Endothelial cell (in vitro differentiated cells): ENCODE measurements around the gene ABCC6. TPM values are rescaled to one million over a fixed set of nuclear protein-coding genes. Genes with fewer than 3 reads are reported as not detected.
"Not testable (repeated sequence)": the region's sequence is repeated elsewhere in the genome, so short reads cannot be mapped to it uniquely, and the experiment has no call there.

Experiments used
- DNase-seq: peaks from one replicate; pipeline ENCODE4 v3.0.0; 2021; ENCODE audit warnings: low spot score
- H3K27ac Mint-ChIP-seq: one replicate; pipeline ENCODE4 v1.8.0; 2021; ENCODE audit warnings: mixed read lengths, inconsistent platforms; ENCODE audit not compliant: unreplicated experiment
- H3K27me3 Mint-ChIP-seq: one replicate; pipeline ENCODE4 v1.8.0; 2021; ENCODE audit warnings: mild to moderate bottlenecking, moderate library complexity, mixed read lengths, inconsistent platforms; ENCODE audit not compliant: unreplicated experiment
- H3K36me3 Mint-ChIP-seq: one replicate; pipeline ENCODE4 v1.8.0; 2021; ENCODE audit warnings: mild to moderate bottlenecking, low read depth, mixed read lengths, inconsistent platforms; ENCODE audit not compliant: unreplicated experiment
- H3K4me1 Mint-ChIP-seq: one replicate; pipeline ENCODE4 v1.8.0; 2021; ENCODE audit warnings: mild to moderate bottlenecking, mixed read lengths, inconsistent platforms; ENCODE audit not compliant: unreplicated experiment
- H3K4me3 Mint-ChIP-seq: one replicate; pipeline ENCODE4 v1.8.0; 2021; ENCODE audit warnings: mild to moderate bottlenecking, mixed read lengths, inconsistent platforms; ENCODE audit not compliant: unreplicated experiment
- H3K9me3 Mint-ChIP-seq: one replicate; pipeline ENCODE4 v1.8.0; 2021; ENCODE audit warnings: mixed read lengths, inconsistent platforms; ENCODE audit not compliant: unreplicated experiment
- total RNA-seq: library from RNA; stranded (reverse); fragmentation: NEBNext Ultra II Directional; extraction: Animal tissue kit (Norgen Biotek cat#: 25700); gene quantifications from one replicate; pipeline ENCODE4 v1.2.1, GENCODE V29; 2021; ENCODE audit not compliant: unreplicated experiment

The ABCC6 gene
- total RNA-seq, 1 donor from 2014 or later: 0.36 TPM

GRCh38 chr16:16252377-16252776, 29.1 kb upstream of the ABCC6 start:
- H3K36me3 Mint-ChIP-seq, H3K4me3 Mint-ChIP-seq, H3K27me3 Mint-ChIP-seq, H3K27ac Mint-ChIP-seq, H3K9me3 Mint-ChIP-seq, DNase-seq, H3K4me1 Mint-ChIP-seq: not testable (repeated sequence)

- H3K9me3 Mint-ChIP-seq, H3K4me3 Mint-ChIP-seq, H3K36me3 Mint-ChIP-seq, DNase-seq, H3K4me1 Mint-ChIP-seq, H3K27me3 Mint-ChIP-seq, H3K27ac Mint-ChIP-seq: not testable (repeated sequence)
Measured at GRCh38 chr16:16249621-16250330, 26.5 kb upstream of the ABCC6 start.

GRCh38 chr16:16247439-16247838, 24.1 kb upstream of the ABCC6 start:
- not testable (repeated sequence) for H3K27me3 Mint-ChIP-seq, H3K27ac Mint-ChIP-seq, DNase-seq, H3K4me3 Mint-ChIP-seq, H3K36me3 Mint-ChIP-seq, H3K4me1 Mint-ChIP-seq, H3K9me3 Mint-ChIP-seq

- not testable (repeated sequence) for H3K9me3 Mint-ChIP-seq, H3K36me3 Mint-ChIP-seq, H3K27ac Mint-ChIP-seq, H3K4me3 Mint-ChIP-seq, H3K27me3 Mint-ChIP-seq, DNase-seq, H3K4me1 Mint-ChIP-seq
Measured at GRCh38 chr16:16246578-16247262, 23.4 kb upstream of the ABCC6 start.

- H3K36me3 Mint-ChIP-seq, H3K27ac Mint-ChIP-seq, DNase-seq, H3K4me1 Mint-ChIP-seq, H3K27me3 Mint-ChIP-seq, H3K4me3 Mint-ChIP-seq, H3K9me3 Mint-ChIP-seq: not testable (repeated sequence)
Measured at GRCh38 chr16:16243886-16244285, 20.6 kb upstream of the ABCC6 start.

- not testable (repeated sequence) for H3K27me3 Mint-ChIP-seq, DNase-seq, H3K9me3 Mint-ChIP-seq
Measured at GRCh38 chr16:16240667-16241066, 17.4 kb upstream of the ABCC6 start.

GRCh38 chr16:16237738-16238137, 14.4 kb upstream of the ABCC6 start:
- not testable (repeated sequence) for H3K27me3 Mint-ChIP-seq, H3K4me3 Mint-ChIP-seq, H3K27ac Mint-ChIP-seq, H3K4me1 Mint-ChIP-seq, H3K36me3 Mint-ChIP-seq, H3K9me3 Mint-ChIP-seq, DNase-seq

More at GRCh38 chr16:16240667-16241066, 17.4 kb upstream of the ABCC6 start:
- not testable (repeated sequence) for H3K4me3 Mint-ChIP-seq, H3K4me1 Mint-ChIP-seq, H3K36me3 Mint-ChIP-seq, H3K27ac Mint-ChIP-seq

- not testable (repeated sequence) for DNase-seq, H3K27me3 Mint-ChIP-seq, H3K36me3 Mint-ChIP-seq, H3K4me1 Mint-ChIP-seq, H3K4me3 Mint-ChIP-seq, H3K9me3 Mint-ChIP-seq, H3K27ac Mint-ChIP-seq
Measured at GRCh38 chr16:16237071-16237470, 13.8 kb upstream of the ABCC6 start.

GRCh38 chr16:16232692-16233061, 9.4 kb upstream of the ABCC6 start:
- DNase-seq, H3K9me3 Mint-ChIP-seq, H3K4me3 Mint-ChIP-seq, H3K4me1 Mint-ChIP-seq, H3K27ac Mint-ChIP-seq, H3K27me3 Mint-ChIP-seq, H3K36me3 Mint-ChIP-seq: not testable (repeated sequence)

GRCh38 chr16:16223662-16224241, 458 bp upstream of the ABCC6 start:
- not testable (repeated sequence) for H3K27me3 Mint-ChIP-seq, DNase-seq, H3K4me3 Mint-ChIP-seq, H3K9me3 Mint-ChIP-seq, H3K36me3 Mint-ChIP-seq, H3K4me1 Mint-ChIP-seq, H3K27ac Mint-ChIP-seq

- H3K36me3 Mint-ChIP-seq, H3K27me3 Mint-ChIP-seq, H3K4me3 Mint-ChIP-seq, H3K9me3 Mint-ChIP-seq, H3K4me1 Mint-ChIP-seq, H3K27ac Mint-ChIP-seq, DNase-seq: not testable (repeated sequence)
Measured at GRCh38 chr16:16221382-16221781, 1.9 kb downstream of the ABCC6 start.

GRCh38 chr16:16220449-16220848, 2.8 kb downstream of the ABCC6 start:
- H3K27me3 Mint-ChIP-seq, H3K27ac Mint-ChIP-seq, DNase-seq, H3K36me3 Mint-ChIP-seq, H3K4me1 Mint-ChIP-seq, H3K9me3 Mint-ChIP-seq, H3K4me3 Mint-ChIP-seq: not testable (repeated sequence)
